Lower leg skin (tissue), 4 donors: ENCODE results near the gene XYLT1. TPM values are rescaled to one million over a fixed set of nuclear protein-coding genes. Genes with fewer than 3 reads are reported as not detected.
A peak's percentile ranks its signal among the peaks of the same experiment; 100 is the strongest.
"Not testable (repeated sequence)": the region's sequence is repeated elsewhere in the genome, so short reads cannot be mapped to it uniquely, and the experiment has no call there.

Experiments used
- DNase-seq, 2 donors: peaks; one replicate each; pipeline ENCODE4 v3.0.0-alpha.2; 2019; ENCODE audit warnings: low spot score in 2 of 2
- H3K4me3 ChIP-seq: fragments of 200-600 bp; sonication (generic); 2 replicates; pipeline ENCODE4 v1.5.1; 2017; ENCODE audit warnings: mild to moderate bottlenecking, low read depth; ENCODE audit not compliant: poor library complexity, severe bottlenecking
- CTCF ChIP-seq, 3 donors: fragments of 450-650 bp; IDR thresholded peaks; one replicate each; pipeline ENCODE4 v1.5.1; 2016; ENCODE audit warnings: antibody characterized with exemption in 3 of 3, mild to moderate bottlenecking in 3 of 3, moderate library complexity in 2 of 3
- POLR2A ChIP-seq, 2 donors: fragments of 450-650 bp; IDR thresholded peaks; one replicate each; pipeline ENCODE4 v1.6.1; 2016 to 2017; ENCODE audit warnings: antibody characterized with exemption in 2 of 2, mild to moderate bottlenecking in 1 of 2, moderate library complexity in 1 of 2
- WGBS, 2 donors: methylation state at CpG; one replicate each; pipeline ENCODE4 v1.1.5; 2018; 5-methylcytosine and 5-hydroxymethylcytosine counted together
- intact Hi-C: fragments of 100-400 bp; cut with DNase I; formaldehyde crosslinking; loops from one replicate; pipeline ENCODE4 v1.15.0; 2023; ENCODE audit warnings: low total_unique reads
- total RNA-seq, 4 donors: library from RNA; depleted of rRNA; stranded (reverse); fragments of >200 nt; gene quantifications; one replicate each; pipeline ENCODE4 v1.1.0, GENCODE V29; 2016

Gene XYLT1
- total RNA-seq, 4 donors from 2014 or later = 17.2 to 20.3 (median 19.7) TPM

- no peak for TF ChIP-seq CTCF (IDR thresholded peaks at IDR 0.05)
- TF ChIP-seq POLR2A (IDR thresholded peaks at IDR 0.05) = no peak
- no peak for DNase-seq
Measured at GRCh38 chr16:17307504-17307903, 163.3 kb downstream of the XYLT1 start.

GRCh38 chr16:17306745-17307144 is 164.0 kb downstream of the XYLT1 start:
- TF ChIP-seq CTCF (IDR thresholded peaks at IDR 0.05) (no peak), POLR2A (IDR thresholded peaks at IDR 0.05) (no peak)
- intact Hi-C loops = no loop called here
- no peak overlapping the region for H3K4me3 ChIP-seq
- no peak for DNase-seq
- WGBS, 2 donors = 89 to 95% methylated on average over 3 of the region's 3 CpGs

More at GRCh38 chr16:17307504-17307903, 163.3 kb downstream of the XYLT1 start:
- intact Hi-C loops = no loop called here
- WGBS, 2 donors = 70 to 82% methylated on average over 1 of the region's 1 CpG
- H3K4me3 ChIP-seq = no peak overlapping the region

GRCh38 chr16:17306211-17306610 is 164.5 kb downstream of the XYLT1 start:
- WGBS, 2 donors = 95 to 97% methylated on average over 9 of the region's 9 CpGs
- intact Hi-C loops, DNase-seq, H3K4me3 ChIP-seq: not testable (repeated sequence)

- H3K4me3 ChIP-seq = no peak overlapping the region
- TF ChIP-seq POLR2A (IDR thresholded peaks at IDR 0.05) (no peak), CTCF (IDR thresholded peaks at IDR 0.05) (no peak)
- WGBS, 2 donors = 76 to 81% methylated on average over 6 of the region's 6 CpGs
- intact Hi-C loops = no loop called here
- no peak for DNase-seq
Measured at GRCh38 chr16:17305694-17306093, 165.1 kb downstream of the XYLT1 start.

GRCh38 chr16:17304491-17305119 is 166.2 kb downstream of the XYLT1 start:
- 30 to 31% methylated on average over 6 of the region's 6 CpGs for WGBS, 2 donors
- intact Hi-C loops = no loop called here
- TF ChIP-seq CTCF (IDR thresholded peaks at IDR 0.05) (no peak), POLR2A (IDR thresholded peaks at IDR 0.05) (no peak)
- no peak overlapping the region for H3K4me3 ChIP-seq
- DNase-seq = peak in 1 of 2 donors; percentile 28

GRCh38 chr16:17304106-17304490 is 166.7 kb downstream of the XYLT1 start:
- DNase-seq = no peak
- intact Hi-C loops = no loop called here
- no peak overlapping the region for H3K4me3 ChIP-seq
- 33 to 49% methylated on average over 2 of the region's 2 CpGs for WGBS, 2 donors
- TF ChIP-seq CTCF (IDR thresholded peaks at IDR 0.05) = no peak
- TF ChIP-seq POLR2A (IDR thresholded peaks at IDR 0.05) = no peak
